Measurements from ENCODE around the gene SP7.

DNA sequence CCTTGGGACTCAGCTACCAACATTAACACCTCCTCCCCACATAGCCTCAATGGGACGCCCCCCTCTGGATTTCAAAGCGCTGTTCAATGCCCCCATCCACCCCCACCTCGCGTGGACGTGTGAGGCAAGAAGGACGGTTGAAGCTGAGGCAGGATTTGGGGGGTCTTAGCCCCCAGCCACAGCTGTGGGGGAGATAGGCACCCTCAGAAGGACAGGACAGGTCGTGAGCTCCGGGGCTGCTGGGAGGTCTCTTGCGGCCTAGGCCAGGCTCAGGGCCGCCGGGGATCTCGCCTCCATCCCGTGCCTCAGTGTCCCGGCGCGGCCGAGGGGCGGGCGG is 8.3 kb upstream of the SP7 start:
- TF ChIP-seq, protein P1, sequence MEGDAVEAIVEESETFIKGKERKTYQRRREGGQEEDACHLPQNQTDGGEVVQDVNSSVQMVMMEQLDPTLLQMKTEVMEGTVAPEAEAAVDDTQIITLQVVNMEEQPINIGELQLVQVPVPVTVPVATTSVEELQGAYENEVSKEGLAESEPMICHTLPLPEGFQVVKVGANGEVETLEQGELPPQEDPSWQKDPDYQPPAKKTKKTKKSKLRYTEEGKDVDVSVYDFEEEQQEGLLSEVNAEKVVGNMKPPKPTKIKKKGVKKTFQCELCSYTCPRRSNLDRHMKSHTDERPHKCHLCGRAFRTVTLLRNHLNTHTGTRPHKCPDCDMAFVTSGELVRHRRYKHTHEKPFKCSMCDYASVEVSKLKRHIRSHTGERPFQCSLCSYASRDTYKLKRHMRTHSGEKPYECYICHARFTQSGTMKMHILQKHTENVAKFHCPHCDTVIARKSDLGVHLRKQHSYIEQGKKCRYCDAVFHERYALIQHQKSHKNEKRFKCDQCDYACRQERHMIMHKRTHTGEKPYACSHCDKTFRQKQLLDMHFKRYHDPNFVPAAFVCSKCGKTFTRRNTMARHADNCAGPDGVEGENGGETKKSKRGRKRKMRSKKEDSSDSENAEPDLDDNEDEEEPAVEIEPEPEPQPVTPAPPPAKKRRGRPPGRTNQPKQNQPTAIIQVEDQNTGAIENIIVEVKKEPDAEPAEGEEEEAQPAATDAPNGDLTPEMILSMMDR (IDR thresholded peaks at IDR 0.05) = no peak
- no peak for TF ChIP-seq POLR2A (IDR thresholded peaks at IDR 0.05)

Data from uterus (tissue), 2 donors.